HFFc6 (cell line): Measurements from ENCODE around the gene NCLN. TPM values are rescaled to one million over a fixed set of nuclear protein-coding genes. Genes with fewer than 3 reads are reported as not detected.
"Not testable (repeated sequence)": the region's sequence is repeated elsewhere in the genome, so short reads cannot be mapped to it uniquely, and the experiment has no call there.

Experiments
- DNase-seq: peaks from one replicate; pipeline ENCODE4 v3.0.0-alpha.2; 2018
- H3K27ac Mint-ChIP-seq: 2 replicates; pipeline ENCODE4 v1.8.0; 2020; ENCODE audit warnings: mild to moderate bottlenecking, mixed read lengths
- H3K27me3 Mint-ChIP-seq: 2 replicates; pipeline ENCODE4 v1.8.0; 2021; ENCODE audit warnings: mild to moderate bottlenecking, moderate library complexity, mixed read lengths; ENCODE audit not compliant: insufficient read depth
- H3K36me3 Mint-ChIP-seq: 2 replicates; pipeline ENCODE4 v1.8.0; 2021; ENCODE audit warnings: low read depth, mixed read lengths
- H3K4me1 Mint-ChIP-seq: 2 replicates; pipeline ENCODE4 v1.8.0; 2020; ENCODE audit warnings: low read depth, mixed read lengths
- H3K4me3 Mint-ChIP-seq: 2 replicates; pipeline ENCODE4 v1.8.0; 2020; ENCODE audit warnings: mild to moderate bottlenecking, moderate library complexity, mixed read lengths
- H3K9me3 Mint-ChIP-seq: 2 replicates; pipeline ENCODE4 v1.8.0; 2020; ENCODE audit warnings: mild to moderate bottlenecking, mixed read lengths
- total RNA-seq, 6 experiments: library from RNA; stranded (reverse); fragmentation: NEBNext Ultra II Directional; extraction: Animal tissue kit (Norgen Biotek cat#: 25700); gene quantifications; 2 replicates in 1 of 6; 3 replicates in 5 of 6; pipeline ENCODE4 v1.2.3, GENCODE V29; 2021
- TF ChIP-seq, protein P1 (sequence below): fragments of 200-600 bp; sonication (generic); IDR thresholded peaks from 2 replicates; pipeline ENCODE4 v1.5.0; 2021; ENCODE audit warnings: antibody characterized with exemption, mild to moderate bottlenecking

The NCLN gene
- total RNA-seq, 6 experiments from 2014 or later, result 98.1 to 130 (median 106) TPM

DNA sequence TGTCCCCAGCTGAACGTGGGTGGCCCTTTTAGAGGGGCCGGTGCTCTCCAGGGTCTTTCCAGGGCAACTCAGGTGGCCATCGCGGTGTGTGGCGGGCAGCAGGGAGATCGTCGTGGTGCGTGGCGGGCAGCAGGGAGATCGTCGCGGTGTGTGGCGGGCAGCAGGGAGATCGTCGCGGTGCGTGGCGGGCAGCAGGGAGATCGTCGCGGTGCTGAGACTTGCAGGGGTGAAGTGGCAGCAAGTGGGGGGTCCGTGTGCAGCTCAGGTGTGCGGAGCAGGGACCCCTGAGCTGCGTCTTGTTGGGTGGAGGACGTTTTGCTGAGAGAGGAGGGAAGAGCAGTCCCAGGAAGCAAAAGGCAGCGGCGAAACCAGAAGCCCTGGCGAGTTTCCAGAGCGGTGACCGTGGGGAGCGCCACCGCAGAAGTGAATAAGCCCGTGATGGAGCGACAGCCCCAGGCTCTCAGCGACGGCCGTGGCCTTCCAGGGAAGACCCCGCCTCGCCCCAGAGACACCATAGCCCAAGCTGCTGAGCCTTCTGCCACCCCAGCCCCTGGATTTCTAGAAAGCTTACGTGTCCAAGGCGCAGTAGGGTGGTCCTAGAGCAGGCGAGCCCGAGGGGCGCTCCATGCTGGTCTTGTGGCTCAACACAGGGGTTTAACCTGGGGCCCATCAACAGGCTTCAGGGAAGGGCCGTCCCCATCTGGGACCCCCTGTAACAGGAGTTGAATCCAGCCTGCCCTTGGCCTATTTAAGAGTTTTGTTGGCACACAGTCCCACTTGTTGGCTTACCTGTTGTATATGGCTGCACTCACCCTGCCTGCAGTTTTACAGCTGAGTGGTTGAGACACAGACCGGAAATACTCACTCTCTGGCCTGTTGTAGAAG lies 5.4 kb downstream of the NCLN start:
- no peak for DNase-seq
- Mint-ChIP-seq H3K36me3 (0 out of 2 replicates have a peak, but pooled peaks cover 6% of the 10 kb centered on the region), H3K4me1 (peaks cover 12% of the 10 kb centered on the region), H3K27ac (no peak overlapping the region), H3K9me3 (no peaks in the 10 kb centered on the region), H3K4me3 (no peak overlapping the region), H3K27me3 (no peaks in the 10 kb centered on the region)
- TF ChIP-seq, protein P1, sequence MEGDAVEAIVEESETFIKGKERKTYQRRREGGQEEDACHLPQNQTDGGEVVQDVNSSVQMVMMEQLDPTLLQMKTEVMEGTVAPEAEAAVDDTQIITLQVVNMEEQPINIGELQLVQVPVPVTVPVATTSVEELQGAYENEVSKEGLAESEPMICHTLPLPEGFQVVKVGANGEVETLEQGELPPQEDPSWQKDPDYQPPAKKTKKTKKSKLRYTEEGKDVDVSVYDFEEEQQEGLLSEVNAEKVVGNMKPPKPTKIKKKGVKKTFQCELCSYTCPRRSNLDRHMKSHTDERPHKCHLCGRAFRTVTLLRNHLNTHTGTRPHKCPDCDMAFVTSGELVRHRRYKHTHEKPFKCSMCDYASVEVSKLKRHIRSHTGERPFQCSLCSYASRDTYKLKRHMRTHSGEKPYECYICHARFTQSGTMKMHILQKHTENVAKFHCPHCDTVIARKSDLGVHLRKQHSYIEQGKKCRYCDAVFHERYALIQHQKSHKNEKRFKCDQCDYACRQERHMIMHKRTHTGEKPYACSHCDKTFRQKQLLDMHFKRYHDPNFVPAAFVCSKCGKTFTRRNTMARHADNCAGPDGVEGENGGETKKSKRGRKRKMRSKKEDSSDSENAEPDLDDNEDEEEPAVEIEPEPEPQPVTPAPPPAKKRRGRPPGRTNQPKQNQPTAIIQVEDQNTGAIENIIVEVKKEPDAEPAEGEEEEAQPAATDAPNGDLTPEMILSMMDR, result no peak

DNA sequence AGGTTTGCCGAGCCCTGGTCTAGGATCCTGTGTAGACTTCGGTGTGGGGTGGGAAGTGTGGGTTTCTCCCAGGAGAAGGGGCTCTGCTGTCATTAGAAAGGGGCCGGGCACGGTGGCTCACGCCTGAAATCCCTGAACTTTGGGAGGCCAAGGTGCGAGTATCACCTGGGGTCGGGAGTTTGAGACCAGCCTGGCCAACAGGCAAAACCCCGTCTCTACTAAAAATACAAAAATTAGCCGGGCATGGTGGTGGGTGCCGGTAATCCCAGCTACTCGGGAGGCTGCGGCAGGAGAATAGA lies 6.0 kb downstream of the NCLN start:
- not testable (repeated sequence) for H3K4me1 Mint-ChIP-seq, H3K9me3 Mint-ChIP-seq, DNase-seq, H3K36me3 Mint-ChIP-seq, H3K27me3 Mint-ChIP-seq, H3K4me3 Mint-ChIP-seq, H3K27ac Mint-ChIP-seq

DNA sequence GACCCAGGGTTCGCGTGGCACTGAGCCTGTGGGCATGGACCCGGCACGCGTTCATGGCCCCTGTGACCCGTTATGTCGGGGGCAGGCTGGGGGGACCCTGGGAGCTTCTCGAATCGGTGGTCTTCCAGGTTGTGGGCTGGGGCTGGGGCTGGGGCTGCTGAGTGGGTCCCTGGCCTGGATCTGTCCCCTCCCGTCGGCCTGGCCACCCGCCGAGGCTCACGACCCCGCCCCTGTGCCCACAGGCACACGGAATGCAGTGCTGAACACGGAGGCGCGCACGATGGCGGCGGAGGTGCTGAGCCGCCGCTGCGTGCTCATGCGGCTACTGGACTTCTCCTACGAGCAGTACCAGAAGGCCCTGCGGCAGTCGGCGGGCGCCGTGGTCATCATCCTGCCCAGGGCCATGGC lies 6.5 kb downstream of the NCLN start:
- no peak for DNase-seq
- H3K36me3 Mint-ChIP-seq, result 0 out of 2 replicates have a peak, but pooled peaks cover 6% of the 10 kb centered on the region
- H3K27ac Mint-ChIP-seq, result no peak overlapping the region
- TF ChIP-seq, protein P1, result no peak
- no peak overlapping the region for H3K4me3 Mint-ChIP-seq
- no peaks in the 10 kb centered on the region for H3K27me3 Mint-ChIP-seq
- no peaks in the 10 kb centered on the region for H3K9me3 Mint-ChIP-seq
- peaks cover 5% of the 10 kb centered on the region for H3K4me1 Mint-ChIP-seq

DNA sequence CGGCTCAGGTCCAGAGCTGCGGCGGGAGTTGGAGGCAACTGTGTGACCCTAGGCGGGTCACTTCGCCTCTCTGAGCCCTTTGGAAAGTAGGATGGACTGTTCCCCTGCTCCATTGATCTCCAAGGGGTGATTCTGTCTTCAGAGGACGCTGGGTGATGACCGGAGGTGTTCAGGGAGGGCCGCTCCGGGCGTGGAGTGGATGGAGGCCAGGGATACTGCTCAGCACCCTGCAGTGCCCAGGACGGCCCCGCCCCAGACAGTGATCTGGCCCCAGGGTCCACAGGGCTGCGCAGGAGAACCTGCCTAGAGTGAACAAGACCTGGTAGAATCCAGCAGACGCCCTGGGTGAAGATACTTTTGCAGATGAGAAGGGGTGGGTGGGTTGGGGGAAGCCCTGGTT lies 7.0 kb downstream of the NCLN start:
- Mint-ChIP-seq H3K27me3 (no peaks in the 10 kb centered on the region), H3K27ac (no peak overlapping the region), H3K4me1 (peaks cover under 1% of the 10 kb centered on the region), H3K4me3 (no peak overlapping the region), H3K9me3 (no peaks in the 10 kb centered on the region), H3K36me3 (0 out of 2 replicates have a peak, but pooled peaks cover 6% of the 10 kb centered on the region)
- no peak for DNase-seq
- TF ChIP-seq, protein P1, result no peak

DNA sequence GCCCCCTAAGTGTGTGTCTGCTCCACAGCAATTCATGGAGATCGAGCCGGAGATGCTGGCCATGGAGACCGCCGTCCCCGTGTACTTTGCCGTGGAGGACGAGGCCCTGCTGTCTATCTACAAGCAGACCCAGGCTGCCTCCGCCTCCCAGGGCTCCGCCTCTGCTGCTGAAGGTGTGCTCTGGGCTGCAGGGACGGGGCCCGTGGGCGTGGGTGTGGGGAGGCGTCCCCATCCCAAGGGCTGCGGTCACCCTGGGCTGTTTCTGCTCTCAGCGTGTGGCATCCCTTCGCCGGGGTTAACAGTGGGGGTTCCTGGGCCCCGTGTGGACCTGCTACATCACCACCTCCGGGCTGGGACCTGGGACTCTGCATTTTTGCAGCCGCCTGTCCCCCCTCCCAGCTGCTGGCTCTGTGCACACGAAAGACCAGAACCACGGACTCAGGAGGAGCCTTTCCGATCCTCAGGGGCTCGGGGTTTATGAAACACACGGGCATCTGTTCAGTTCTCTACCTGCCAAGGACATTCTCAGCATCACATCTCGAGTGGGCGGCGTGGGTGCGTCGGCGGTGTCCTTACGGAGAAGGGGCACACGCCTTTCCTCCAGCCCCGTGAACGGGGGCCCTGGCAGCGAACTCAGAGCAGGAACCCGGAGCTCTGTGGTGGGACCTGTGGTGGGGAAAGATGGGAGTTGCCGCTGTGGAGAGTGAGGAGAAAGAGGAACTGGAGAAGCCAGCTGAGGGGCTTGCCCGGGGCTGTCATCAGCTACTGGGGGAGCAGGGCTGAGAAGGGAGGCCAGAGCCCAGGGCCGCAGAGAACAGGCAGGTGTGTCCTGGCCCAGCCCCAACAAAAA lies 7.8 kb downstream of the NCLN start:
- Mint-ChIP-seq H3K36me3 (0 out of 2 replicates have a peak, but pooled peaks cover 6% of the 10 kb centered on the region), H3K9me3 (no peaks in the 10 kb centered on the region), H3K4me1 (no peaks in the 10 kb centered on the region; the same call in 1 of the 2 replicates), H3K27me3 (no peaks in the 10 kb centered on the region), H3K27ac (no peak overlapping the region), H3K4me3 (no peak overlapping the region)
- TF ChIP-seq, protein P1, result no peak
- DNase-seq, result no peak
